ENCODE data around the gene PSMD3.

Gene PSMD3

DNA sequence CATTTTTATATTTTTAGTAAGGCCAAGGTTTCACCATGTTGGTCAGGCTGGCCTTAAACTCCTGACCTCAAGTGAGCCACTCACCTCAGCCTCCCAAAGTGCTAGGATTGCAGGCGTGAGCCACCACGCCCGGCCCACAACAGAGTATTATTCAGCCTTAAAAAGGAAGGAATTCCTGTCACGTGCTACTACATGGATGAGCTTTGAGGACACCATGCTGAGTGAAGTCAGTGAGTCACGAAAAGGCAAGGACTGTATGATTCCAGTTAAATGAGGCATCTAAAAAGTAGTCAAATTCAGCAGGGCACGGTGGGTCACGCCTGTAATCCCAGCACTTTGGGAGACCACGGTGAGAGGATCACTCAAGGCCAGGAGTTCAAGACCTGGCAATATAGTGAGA lies 44.3 kb downstream of the PSMD3 start:
- no peak for DNase-seq

DNA sequence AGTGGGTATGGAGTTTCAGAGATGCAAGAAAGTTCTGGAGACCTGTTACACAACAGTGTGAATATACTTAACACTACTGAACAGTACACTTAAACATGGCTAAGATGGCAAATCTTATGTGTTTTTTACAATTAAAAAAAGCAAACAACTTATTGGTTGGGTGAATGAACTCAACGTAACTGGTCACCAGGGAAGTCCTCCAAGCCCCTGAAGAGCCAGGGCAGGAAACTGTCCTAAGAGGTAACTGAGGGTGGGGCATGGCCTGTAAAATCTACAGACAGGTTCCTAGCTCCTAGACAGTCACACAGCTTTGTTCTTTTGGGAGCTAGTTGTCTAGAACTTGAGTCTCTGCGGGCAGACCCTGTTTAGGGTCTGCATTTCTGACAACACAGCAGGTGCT lies 45.0 kb downstream of the PSMD3 start:
- DNase-seq = no peak

DNA sequence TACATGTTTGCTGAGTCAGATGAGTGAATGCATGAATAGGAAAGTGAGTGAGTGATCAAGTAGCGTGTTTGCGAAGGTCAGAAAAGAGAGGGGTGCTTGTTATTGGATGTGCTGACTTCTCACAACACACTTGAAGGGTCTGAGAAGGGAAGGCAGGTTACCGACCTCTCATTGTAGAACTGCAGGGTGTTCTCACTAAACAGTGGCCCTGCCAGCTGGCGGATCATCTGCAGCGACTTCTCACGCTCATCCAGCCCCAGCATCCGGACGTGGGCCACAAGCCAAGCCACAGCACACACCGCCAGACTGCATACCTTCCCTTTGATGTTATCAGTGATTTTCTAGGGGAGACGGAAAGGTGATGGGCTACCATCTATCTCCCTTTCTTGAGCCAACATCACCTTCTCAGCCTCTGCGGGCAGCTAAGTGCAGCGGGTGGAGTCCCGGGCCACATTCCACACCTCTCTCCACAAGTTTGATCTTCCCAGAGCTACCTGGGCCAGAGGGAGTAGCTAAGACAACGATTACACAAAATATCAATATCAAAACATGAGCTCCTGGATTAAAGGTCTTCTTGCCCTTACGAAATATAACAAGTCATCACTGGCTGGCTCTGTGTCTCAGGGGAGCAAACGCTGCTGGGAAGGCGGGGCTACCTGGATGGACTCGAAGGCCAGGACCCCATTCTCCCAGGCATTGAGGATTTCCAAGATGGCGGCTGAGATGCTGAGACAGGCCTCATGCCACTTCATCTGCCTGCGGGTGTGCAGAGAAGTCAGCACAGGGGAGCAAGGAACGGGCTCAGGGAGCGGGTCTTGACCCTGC lies 45.6 kb downstream of the PSMD3 start:
- DNase-seq = peak; percentile 44

DNA sequence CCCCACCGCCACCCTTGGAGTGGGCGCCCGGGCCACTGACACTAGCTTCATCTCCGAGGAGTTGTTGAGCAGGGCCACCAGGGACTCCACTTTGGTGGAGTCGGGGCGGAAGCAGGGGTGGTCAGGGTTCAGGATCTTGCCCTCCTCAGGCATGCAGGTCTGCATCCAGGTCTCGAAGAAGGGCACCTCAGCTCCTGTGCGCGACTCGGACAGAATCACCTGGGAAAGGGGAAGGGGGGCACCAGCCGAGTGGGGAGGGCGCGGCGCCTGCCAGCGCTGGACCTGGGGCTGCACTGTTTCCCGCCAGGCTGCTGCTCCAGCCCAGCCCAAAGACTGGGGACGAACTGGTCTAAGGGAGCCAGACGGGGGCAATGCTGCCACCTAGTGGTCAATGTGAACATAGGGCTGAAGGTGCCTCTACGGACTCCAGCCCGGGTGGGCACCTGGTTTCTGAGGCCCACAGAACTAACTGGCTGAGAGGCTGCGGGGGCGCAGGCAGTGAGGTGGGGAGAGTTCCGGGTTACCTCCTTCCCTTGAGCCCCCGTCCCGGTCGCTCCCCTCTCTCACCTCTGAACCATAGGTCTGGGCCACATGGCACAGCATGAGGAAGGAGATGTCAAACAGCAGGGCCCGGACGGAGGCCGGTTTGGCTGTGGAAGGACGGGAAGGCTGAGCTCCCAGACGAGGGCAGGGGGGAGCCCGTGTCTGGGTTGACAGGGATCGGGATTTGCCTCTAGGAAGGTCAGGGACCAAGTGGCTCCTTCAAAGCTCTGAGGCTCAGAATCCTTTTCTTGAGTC lies 46.4 kb downstream of the PSMD3 start:
- peak; percentile 74 for DNase-seq

DNA sequence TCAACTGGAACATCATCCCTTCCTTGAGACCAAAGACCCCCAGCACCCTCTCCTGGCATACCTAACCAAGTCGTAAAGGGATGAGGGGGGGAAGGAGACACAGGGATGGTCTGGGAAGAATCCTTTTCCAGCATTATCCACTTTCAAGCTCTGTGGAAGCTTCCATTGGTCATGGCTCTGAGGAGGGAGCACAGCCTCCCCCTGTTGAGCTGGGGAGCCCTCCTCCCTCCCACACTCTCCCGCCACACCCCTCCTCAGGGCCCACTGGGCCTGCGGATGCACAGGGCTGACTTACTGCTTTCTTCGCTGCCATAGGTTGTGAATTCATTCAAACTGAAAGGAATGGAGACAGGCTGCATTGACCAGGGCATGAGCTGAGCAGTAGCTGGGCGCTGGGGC lies 47.0 kb downstream of the PSMD3 start:
- no peak for DNase-seq

DNA sequence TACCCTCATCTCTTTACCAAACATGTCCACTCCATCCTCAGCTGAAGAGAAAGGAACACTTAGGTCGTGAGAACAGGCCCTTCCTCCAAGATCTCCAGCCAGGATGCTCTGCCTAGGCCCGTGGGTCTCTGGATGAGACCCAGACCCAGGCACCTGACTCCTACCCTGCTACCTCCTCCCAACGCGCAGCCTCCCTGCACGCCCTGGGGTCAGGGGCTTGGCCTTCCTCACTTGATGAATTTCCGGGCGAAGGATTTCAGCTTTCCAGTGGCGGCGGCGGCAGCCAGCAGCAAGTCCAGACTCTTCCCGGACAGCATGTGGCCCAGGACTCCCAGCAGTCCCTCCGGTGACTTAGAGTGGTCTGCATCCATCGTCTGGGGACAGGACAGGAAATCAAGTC lies 48.0 kb downstream of the PSMD3 start:
- no peak for DNase-seq

DNA sequence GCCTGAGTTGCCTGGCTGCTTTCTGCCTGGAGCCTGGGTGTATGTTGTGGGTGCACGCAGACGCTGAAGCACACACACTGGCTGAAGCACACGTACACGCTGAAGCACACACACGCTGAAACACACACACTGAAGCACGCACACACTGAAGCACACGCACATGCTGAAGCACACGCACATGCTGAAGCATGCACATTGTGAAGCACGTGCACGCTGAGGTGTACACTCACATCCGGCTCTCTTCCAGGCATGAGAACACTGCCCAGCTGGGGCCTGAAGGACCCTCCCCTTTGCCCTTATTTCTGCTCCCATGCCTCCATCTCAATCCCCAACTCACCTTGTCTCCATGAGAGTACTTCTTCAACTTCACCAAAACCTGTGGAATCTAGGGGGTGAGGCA lies 51.1 kb downstream of the PSMD3 start:
- DNase-seq = no peak

DNA sequence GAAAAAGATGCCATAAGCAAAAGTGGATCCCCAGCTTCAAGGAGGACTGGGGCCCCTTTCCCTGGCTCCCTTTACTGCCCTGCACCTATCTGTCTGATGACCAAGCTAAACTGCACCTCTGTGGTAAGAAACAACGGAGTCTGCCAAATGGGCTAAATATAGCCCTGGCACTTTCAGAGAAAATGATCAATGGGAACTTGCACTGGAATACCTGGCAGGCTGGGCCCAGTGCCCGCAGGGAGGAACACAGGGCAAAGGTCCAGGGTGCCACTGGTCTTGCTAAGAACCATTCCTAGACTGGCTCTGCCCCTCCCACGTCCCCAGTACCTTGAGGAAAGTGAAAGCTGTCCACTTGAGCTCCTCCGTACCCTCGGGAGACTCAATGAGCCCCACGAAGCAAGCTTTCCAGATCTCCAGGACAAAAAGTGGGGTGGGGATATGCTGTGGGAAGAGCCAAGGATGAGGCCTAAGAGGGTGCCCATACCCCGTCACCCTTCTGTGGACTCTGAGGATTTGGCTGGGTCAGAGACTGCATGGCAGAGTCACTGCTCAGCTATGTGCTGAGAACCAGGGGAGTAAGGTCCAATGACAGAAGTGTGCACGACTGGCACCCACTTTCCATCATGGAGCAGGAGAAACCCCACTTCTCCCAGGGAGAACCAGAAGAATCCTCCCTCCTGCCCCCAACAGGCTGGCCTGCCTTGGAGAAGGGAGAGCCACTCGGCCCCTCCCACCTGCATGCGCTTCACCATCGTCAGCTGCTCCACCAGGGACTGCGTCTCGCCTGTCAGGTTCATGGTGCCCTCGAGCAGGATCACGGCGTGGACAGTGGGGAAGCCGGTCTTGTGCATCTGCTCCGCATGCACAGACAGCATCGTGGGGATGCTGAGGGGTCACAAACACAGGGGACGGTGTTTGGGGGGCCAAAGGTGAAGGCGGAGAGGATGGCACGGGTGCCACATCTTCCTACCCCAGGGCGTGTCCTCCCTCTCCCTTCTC lies 52.0 kb downstream of the PSMD3 start:
- DNase-seq = no peak

DNA sequence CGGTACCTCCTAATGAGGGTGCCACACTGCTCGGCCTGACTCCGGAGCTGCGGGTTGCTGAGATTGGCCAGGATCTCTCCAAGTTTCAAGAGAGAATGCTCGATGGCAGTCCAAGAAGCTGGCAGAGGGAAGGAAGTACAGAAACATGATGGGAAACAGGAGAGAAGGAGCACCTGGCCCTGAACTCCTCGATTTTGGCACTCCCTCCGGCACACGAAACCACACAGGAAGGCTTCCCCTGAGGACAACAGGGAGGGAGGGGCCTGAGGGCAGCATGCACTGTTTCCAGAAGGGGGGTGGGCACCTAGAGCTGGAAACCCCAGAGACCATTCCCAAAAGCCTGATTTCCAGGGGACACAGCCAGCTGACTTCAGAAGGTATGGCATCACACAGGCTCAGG lies 52.7 kb downstream of the PSMD3 start:
- DNase-seq = no peak

DNA sequence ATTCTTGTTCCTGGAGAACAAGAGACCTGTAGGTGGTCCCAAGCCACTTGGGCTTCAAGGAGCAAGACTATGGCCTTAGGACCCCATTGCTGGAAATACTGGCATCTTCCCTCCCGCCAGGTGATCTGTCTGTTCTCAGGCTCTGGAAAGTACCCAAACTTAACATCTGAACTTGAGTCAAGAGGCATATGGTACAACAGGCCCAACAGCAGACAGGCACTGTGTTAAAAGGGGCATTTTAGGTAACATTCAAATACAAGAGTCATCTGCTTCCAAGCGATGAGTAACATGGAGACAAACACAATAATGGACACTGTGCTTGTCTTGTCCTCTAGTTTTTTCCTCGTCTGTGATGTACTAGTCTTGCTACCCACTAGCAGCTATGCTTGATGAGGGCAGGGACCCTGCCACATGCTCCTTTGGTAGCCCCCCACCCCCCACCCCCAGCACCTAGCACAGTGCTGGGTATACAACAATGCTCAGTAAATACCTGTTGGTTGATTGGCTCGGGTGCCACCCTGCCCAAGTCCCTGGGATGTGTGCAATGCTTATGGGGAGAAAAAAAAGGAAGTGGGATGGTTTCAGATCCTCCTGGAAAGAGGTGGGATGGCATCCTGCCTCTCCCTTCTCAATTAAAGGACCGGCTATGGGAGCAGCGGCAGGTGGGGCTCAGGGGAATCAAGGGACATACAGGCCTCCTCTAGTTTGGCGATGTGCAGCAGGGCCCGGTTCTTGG lies 54.0 kb downstream of the PSMD3 start:
- no peak for DNase-seq

DNA sequence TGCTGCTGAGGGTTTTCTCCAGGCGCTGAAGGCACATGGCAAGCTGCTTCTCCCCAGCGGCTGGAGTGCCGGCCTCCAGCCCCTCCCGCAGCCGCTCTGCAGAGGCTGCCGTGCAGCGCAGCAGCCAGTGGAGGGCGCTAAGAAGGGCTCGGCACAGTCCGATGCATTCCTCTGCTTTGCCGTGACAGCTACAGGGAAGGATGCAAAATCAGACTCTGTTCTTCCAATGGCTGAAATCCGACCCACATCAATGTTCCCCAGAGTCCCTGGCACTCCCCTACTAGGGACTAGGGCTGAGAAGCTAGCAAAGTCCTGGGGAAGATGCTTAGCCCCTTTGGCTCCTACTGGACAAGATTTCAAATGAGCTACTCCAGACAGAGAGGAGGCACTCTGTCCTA lies 54.6 kb downstream of the PSMD3 start:
- no peak for DNase-seq

DNA sequence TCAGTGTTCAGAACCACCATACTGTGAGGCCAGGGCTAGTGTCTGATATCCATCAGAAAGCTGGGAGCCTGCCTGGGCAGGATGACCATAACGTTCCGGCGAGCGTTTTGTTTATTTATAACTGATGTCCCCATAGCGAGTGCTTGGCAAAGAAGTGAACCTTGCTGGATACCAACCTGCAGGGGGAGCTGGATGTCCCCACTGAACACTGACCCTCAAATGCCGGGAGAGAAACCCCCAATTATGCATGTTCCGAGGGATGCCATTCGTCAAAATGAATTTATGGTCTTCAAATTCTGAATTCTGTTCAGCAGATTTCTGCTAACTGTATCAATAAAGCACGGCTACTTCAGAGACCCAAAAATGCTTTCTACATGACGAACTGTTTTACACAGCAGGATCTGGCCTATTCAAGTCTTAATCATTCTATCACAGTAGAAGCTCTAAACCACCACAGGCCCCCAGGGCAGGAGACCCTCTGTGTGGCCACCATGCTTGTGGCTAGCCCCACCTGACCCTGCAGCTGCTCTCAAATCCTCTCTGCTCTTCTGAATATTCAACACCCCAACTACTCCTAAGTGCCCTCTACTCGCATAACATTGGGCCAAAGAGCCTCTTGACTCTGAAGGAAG lies 58.4 kb downstream of the PSMD3 start:
- DNase-seq = no peak

DNA sequence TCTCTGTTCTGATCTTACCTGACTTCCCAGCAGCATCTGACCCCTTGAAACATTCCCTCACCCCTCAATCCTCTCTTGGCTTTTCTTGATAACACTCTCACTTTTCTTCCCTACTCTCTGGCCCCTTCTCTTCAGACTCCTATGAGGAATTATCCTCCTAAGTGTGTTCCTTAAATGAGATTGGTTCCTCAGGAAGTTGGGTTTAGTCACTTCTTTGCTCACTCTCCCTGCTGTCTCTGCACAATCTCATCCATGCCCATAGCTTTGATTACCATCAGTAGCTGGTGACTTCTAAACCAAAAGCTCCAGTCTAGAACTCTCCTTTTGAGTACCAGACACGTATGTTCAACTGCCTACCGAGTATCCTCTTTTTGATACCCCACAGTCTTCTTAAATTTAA lies 60.6 kb downstream of the PSMD3 start:
- no peak for DNase-seq

Data from activated CD4-positive, alpha-beta T cell treated with anti-CD3 and anti-CD28 coated beads, Interleukin-2, amount 50 U/mL, for 1 hour (primary cell).